Measurements from ENCODE around the gene ICAM2.

DNA sequence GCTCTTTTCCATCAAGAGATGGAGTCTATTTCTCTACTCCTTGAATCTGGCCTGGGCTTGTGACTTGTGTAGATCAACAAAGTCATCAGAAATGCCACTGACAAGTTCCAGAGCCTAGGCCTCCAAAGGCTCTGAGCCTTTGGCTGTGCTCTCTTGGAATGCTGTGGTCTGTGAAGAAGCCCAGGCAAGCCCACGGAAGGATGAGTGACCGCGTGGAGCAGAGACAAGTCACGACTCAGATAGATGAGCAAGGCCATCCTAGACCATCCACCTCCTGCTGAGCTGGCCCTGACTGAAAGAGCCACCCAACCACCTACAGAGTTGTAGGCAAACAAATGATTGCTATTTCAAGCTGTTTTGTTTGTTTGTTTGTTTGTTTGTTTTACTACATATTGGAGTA, 11.6 kb upstream of the ICAM2 start:
- TF ChIP-seq POLR2A (IDR thresholded peaks at IDR 0.05) (no peak), CTCF (IDR thresholded peaks at IDR 0.05) (no peak)
